H9 (cell line): ENCODE measurements around the gene CHDH. TPM values are rescaled to one million over a fixed set of nuclear protein-coding genes. Genes with fewer than 3 reads are reported as not detected.

Source experiments
- DNase-seq: peaks from one replicate; pipeline ENCODE4 v3.0.0-alpha.2; 2017
- H2AFZ ChIP-seq: one replicate; pipeline ENCODE4 v1.6.1; 2013; ENCODE audit warnings: mild to moderate bottlenecking, low read length, control low read depth, moderate library complexity
- H2AK5ac ChIP-seq: 2 replicates; pipeline ENCODE4 v1.6.1; 2013; ENCODE audit warnings: low read length, control low read depth, mixed read lengths; ENCODE audit not compliant: insufficient read length
- H2BK120ac ChIP-seq: one replicate; pipeline ENCODE4 v1.6.1; 2013; ENCODE audit warnings: low read depth, mild to moderate bottlenecking, low read length, control low read depth, inconsistent platforms; ENCODE audit not compliant: poor library complexity, severe bottlenecking
- H2BK12ac ChIP-seq: 2 replicates; pipeline ENCODE4 v1.6.1; 2013; ENCODE audit warnings: low read length, control low read depth, mixed read lengths, low read depth; ENCODE audit not compliant: insufficient read length
- H2BK15ac ChIP-seq: 2 replicates; pipeline ENCODE4 v1.6.1; 2013; ENCODE audit warnings: low read depth, low read length, control low read depth
- H2BK20ac ChIP-seq: one replicate; pipeline ENCODE4 v1.6.1; 2013; ENCODE audit warnings: low read depth, mild to moderate bottlenecking, low read length, control low read depth, inconsistent platforms; ENCODE audit not compliant: poor library complexity, severe bottlenecking
- H2BK5ac ChIP-seq: 2 replicates; pipeline ENCODE4 v1.6.1; 2013; ENCODE audit warnings: low read length, control low read depth, mixed read lengths; ENCODE audit not compliant: insufficient read length
- H3K14ac ChIP-seq: 2 replicates; pipeline ENCODE4 v1.6.1; 2013; ENCODE audit warnings: low read length, control low read depth; ENCODE audit not compliant: insufficient read depth
- H3K18ac ChIP-seq: 2 replicates; pipeline ENCODE4 v1.6.1; 2013; ENCODE audit warnings: low read depth, mild to moderate bottlenecking, mixed read lengths, low read length, control low read depth; ENCODE audit not compliant: insufficient read length
- H3K23ac ChIP-seq: 2 replicates; pipeline ENCODE4 v1.6.1; 2013; ENCODE audit warnings: low read length, control low read depth, mixed read lengths, low read depth; ENCODE audit not compliant: insufficient read length
- H3K23me2 ChIP-seq: 2 replicates; pipeline ENCODE4 v1.6.1; 2013; ENCODE audit warnings: low read depth, mild to moderate bottlenecking, mixed read lengths, low read length, control low read depth; ENCODE audit not compliant: insufficient read length, poor library complexity, severe bottlenecking
- H3K27ac ChIP-seq: 2 replicates; pipeline ENCODE4 v1.5.1; 2013; ENCODE audit warnings: low read length, control low read depth, mixed read lengths, low read depth; ENCODE audit not compliant: insufficient read length
- H3K27me3 ChIP-seq: 2 replicates; pipeline ENCODE4 v1.6.1; 2013; ENCODE audit warnings: low read length, control low read depth, inconsistent platforms; ENCODE audit not compliant: insufficient read depth
- H3K4ac ChIP-seq: 2 replicates; pipeline ENCODE4 v1.6.1; 2013; ENCODE audit warnings: low read depth, mild to moderate bottlenecking, control low read depth, inconsistent platforms, low read length, moderate library complexity
- H3K4me1 ChIP-seq: 2 replicates; pipeline ENCODE4 v1.6.1; 2013; ENCODE audit warnings: low read length, control low read depth, inconsistent platforms; ENCODE audit not compliant: insufficient read depth
- H3K4me2 ChIP-seq: 2 replicates; pipeline ENCODE4 v1.6.1; 2013; ENCODE audit warnings: low read length, control low read depth, mixed read lengths; ENCODE audit not compliant: insufficient read length, insufficient read depth
- H3K56ac ChIP-seq: 2 replicates; pipeline ENCODE4 v1.6.1; 2013; ENCODE audit warnings: low read depth, mild to moderate bottlenecking, mixed read lengths, low read length, control low read depth; ENCODE audit not compliant: insufficient read length
- H3K79me1 ChIP-seq: 2 replicates; pipeline ENCODE4 v1.6.1; 2013; ENCODE audit warnings: low read depth, mild to moderate bottlenecking, moderate library complexity, low read length, control low read depth, inconsistent platforms; ENCODE audit not compliant: insufficient read depth, poor library complexity, severe bottlenecking
- H3K79me2 ChIP-seq: 2 replicates; pipeline ENCODE4 v1.6.1; 2013; ENCODE audit warnings: low read length, control low read depth, inconsistent platforms; ENCODE audit not compliant: insufficient read depth
- H3K9ac ChIP-seq: 2 replicates; pipeline ENCODE4 v1.6.1; 2013; ENCODE audit warnings: low read length, control low read depth, mixed read lengths; ENCODE audit not compliant: insufficient read length; ENCODE audit errors: extremely low read depth
- H3K9me3 ChIP-seq: one replicate; pipeline ENCODE4 v1.6.1; 2013; ENCODE audit warnings: low read depth, low read length, inconsistent platforms; ENCODE audit not compliant: control insufficient read depth
- H3T11ph ChIP-seq: one replicate; pipeline ENCODE4 v1.6.1; 2013; ENCODE audit warnings: mild to moderate bottlenecking, low read length, control low read depth, inconsistent platforms
- H4K20me1 ChIP-seq: one replicate; pipeline ENCODE4 v1.6.1; 2013; ENCODE audit not compliant: control insufficient read depth, insufficient read length, insufficient read depth
- H4K5ac ChIP-seq: 2 replicates; pipeline ENCODE4 v1.6.1; 2013; ENCODE audit warnings: low read depth, mild to moderate bottlenecking, mixed read lengths, low read length, control low read depth; ENCODE audit not compliant: insufficient read length
- H4K8ac ChIP-seq: replicated peaks from 2 replicates; pipeline ENCODE4 v1.6.1; 2013; ENCODE audit warnings: low read length, control low read depth, mixed read lengths, low read depth; ENCODE audit not compliant: insufficient read length
- H4K91ac ChIP-seq: 2 replicates; pipeline ENCODE4 v1.6.1; 2013; ENCODE audit warnings: low read depth, mild to moderate bottlenecking, moderate library complexity, mixed read lengths, low read length, control low read depth; ENCODE audit not compliant: insufficient read length
- H3K27ac Mint-ChIP-seq, 3 experiments: 2 replicates in 2 of 3; 3 replicates in 1 of 3; pipeline ENCODE4 v1.8.0; 2020 to 2021; ENCODE audit warnings: mixed read lengths in 3 of 3, mild to moderate bottlenecking in 1 of 3, moderate library complexity in 1 of 3
- H3K27me3 Mint-ChIP-seq: 2 replicates; pipeline ENCODE4 v1.8.0; 2021; ENCODE audit warnings: low read depth, mild to moderate bottlenecking, moderate library complexity, mixed read lengths
- H3K36me3 Mint-ChIP-seq, 3 experiments: 2 replicates in 2 of 3; 3 replicates in 1 of 3; pipeline ENCODE4 v1.8.0; 2020 to 2021; ENCODE audit warnings: low read depth in 3 of 3, mixed read lengths in 3 of 3; ENCODE audit not compliant: insufficient read depth in 1 of 3
- H3K4me1 Mint-ChIP-seq, 2 experiments: 2 replicates each; pipeline ENCODE4 v1.8.0; 2020; ENCODE audit warnings: mixed read lengths in 2 of 2
- H3K4me3 Mint-ChIP-seq, 2 experiments: 2 replicates in 1 of 2; 3 replicates in 1 of 2; pipeline ENCODE4 v1.8.0; 2020 to 2021; ENCODE audit warnings: mild to moderate bottlenecking in 2 of 2, mixed read lengths in 2 of 2, moderate library complexity in 1 of 2
- H3K9me3 Mint-ChIP-seq, 2 experiments: 2 replicates in 1 of 2; 3 replicates in 1 of 2; pipeline ENCODE4 v1.8.0; 2020; ENCODE audit warnings: mild to moderate bottlenecking in 2 of 2, mixed read lengths in 2 of 2, moderate library complexity in 1 of 2
- CTCF ChIP-seq: fragments of 200-600 bp; sonication (generic); conservative IDR thresholded peaks from 3 replicates; pipeline ENCODE4 v1.8.0; 2021; ENCODE audit warnings: antibody characterized with exemption, mild to moderate bottlenecking
- WGBS: extraction: QIAGEN DNeasy Blood & Tissue Kit; methylation state at CpG from one replicate; pipeline ENCODE4 v1.1.7; 2013; ENCODE audit warnings: missing lambda C conversion rate, low lambda C conversion rate, mixed read lengths; ENCODE audit not compliant: insufficient read length; ENCODE audit errors: extremely low coverage; 5-methylcytosine and 5-hydroxymethylcytosine counted together
- total RNA-seq: library from RNA; stranded (reverse); gene quantifications from 2 replicates; pipeline ENCODE4 v1.2.1, GENCODE V29; 2021

Gene CHDH
- total RNA-seq, 1 experiment from 2014 or later: 11.0 TPM

GRCh38 chr3:53880396-53881345 lies 34.5 kb upstream of the CHDH start:
- no peak for TF ChIP-seq CTCF

More at GRCh38 chr3:53880396-53881345, 34.5 kb upstream of the CHDH start:
- WGBS: no CpG with 5 or more reads among the region's 10 CpGs
- Histone ChIP-seq H3T11ph (no peak overlapping the region), H4K8ac (no peak overlapping the region), H2BK120ac (no peak overlapping the region), H3K4me1 (peaks cover 5% of the 10 kb centered on the region; the same call in 1 of the 2 replicates), H4K91ac (no peak overlapping the region), H4K20me1 (no peaks in the 10 kb centered on the region), H3K4ac (no peak overlapping the region), H3K27me3 (no peaks in the 10 kb centered on the region), H3K56ac (no peak overlapping the region), H2AFZ (no peak overlapping the region), H2BK12ac (no peak overlapping the region), H3K27ac (no peak overlapping the region), H3K9ac (peak overlapping the region; percentile 90), H3K23me2 (peaks cover 9% of the 10 kb centered on the region), H3K9me3 (no peaks in the 10 kb centered on the region), H3K79me2 (no peaks in the 10 kb centered on the region), H3K18ac (no peak overlapping the region), H3K79me1 (no peaks in the 10 kb centered on the region), H2BK5ac (no peak overlapping the region), H3K14ac (no peak overlapping the region), H3K23ac (no peak overlapping the region), H2AK5ac (no peak overlapping the region), H2BK20ac (no peak overlapping the region), H2BK15ac (no peak overlapping the region), H4K5ac (no peak overlapping the region), H3K4me2 (peak overlapping the region; percentile 86)
- Mint-ChIP-seq H3K4me1 (peaks cover 11 to 12% of the 10 kb centered on the region in 2 experiments), H3K36me3 (peaks cover 27 to 48% (median 46%) of the 10 kb centered on the region in 3 experiments; a peak in 6 of 7 replicates), H3K27ac (peak overlapping the region; percentile 22 to 87 (median 82); a peak in 6 of 7 replicates), H3K9me3 (no peaks in the 10 kb centered on the region), H3K4me3 (peak overlapping the region; percentile 96 to 99), H3K27me3 (no peaks in the 10 kb centered on the region)
- no peak for DNase-seq
